ENCODE measurements around the gene GRM3.

GRM3 gene

GRCh38 chr7:86904949-86905834, 261.5 kb downstream of the GRM3 start:
- no peak for DNase-seq (ENCODE audit: low read depth)

GRCh38 chr7:86908948-86909347, 265.2 kb downstream of the GRM3 start:
- no peak for DNase-seq (ENCODE audit: low read depth)

DNA sequence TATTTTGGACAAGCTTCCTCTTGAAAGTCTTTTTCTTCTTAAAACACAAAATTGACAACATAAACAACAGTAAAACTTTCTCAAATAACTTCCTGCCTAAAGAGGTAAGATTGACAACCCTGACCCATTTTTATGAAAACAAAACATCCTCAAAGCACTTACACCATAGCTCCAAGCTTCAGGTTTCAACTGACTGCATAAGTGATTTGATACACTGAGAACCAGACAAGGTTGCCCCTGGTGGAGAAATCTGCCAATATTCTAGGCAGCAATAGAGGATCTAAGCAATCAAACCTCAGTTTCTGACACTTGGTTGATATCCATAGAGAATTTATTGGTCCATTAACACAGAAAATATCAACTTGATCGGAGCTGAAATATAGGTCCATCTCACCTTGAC, 267.9 kb downstream of the GRM3 start:
- DNase-seq (ENCODE audit: low read depth) = no peak

- no peak for DNase-seq (ENCODE audit: low read depth)
These were observed 270.0 kb downstream of the GRM3 start for GRCh38 chr7:86913709-86914108.
